GM13976 (cell line): Measurements from ENCODE around the gene SYNGR3.
A peak's percentile ranks its signal among the peaks of the same experiment; 100 is the strongest.

ENCODE experiments used
- DNase-seq: peaks from one replicate; pipeline ENCODE4 v3.0.0; 2012; ENCODE audit warnings: low spot score
- in situ Hi-C: fragments of 300-500 bp; cut with MboI; formaldehyde crosslinking; loops from one replicate; pipeline ENCODE4 v1.12.0; 2022; ENCODE audit warnings: low sequenced_read_pairs, mixed read lengths, inconsistent platforms; ENCODE audit not compliant: unreplicated experiment
- TF ChIP-seq, protein P1 (sequence below): IDR thresholded peaks from 2 replicates; pipeline ENCODE4 v1.5.1; 2012; ENCODE audit warnings: borderline replicate concordance, mild to moderate bottlenecking; ENCODE audit not compliant: insufficient read depth; ENCODE audit errors: extremely low read depth, missing control alignments, control extremely low read depth

SYNGR3 gene

GRCh38 chr16:1980030-1980769, 9.6 kb upstream of the SYNGR3 start:
- in situ Hi-C loops = no loop called here
- DNase-seq = no peak
- TF ChIP-seq, protein P1, sequence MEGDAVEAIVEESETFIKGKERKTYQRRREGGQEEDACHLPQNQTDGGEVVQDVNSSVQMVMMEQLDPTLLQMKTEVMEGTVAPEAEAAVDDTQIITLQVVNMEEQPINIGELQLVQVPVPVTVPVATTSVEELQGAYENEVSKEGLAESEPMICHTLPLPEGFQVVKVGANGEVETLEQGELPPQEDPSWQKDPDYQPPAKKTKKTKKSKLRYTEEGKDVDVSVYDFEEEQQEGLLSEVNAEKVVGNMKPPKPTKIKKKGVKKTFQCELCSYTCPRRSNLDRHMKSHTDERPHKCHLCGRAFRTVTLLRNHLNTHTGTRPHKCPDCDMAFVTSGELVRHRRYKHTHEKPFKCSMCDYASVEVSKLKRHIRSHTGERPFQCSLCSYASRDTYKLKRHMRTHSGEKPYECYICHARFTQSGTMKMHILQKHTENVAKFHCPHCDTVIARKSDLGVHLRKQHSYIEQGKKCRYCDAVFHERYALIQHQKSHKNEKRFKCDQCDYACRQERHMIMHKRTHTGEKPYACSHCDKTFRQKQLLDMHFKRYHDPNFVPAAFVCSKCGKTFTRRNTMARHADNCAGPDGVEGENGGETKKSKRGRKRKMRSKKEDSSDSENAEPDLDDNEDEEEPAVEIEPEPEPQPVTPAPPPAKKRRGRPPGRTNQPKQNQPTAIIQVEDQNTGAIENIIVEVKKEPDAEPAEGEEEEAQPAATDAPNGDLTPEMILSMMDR = no peak

DNA sequence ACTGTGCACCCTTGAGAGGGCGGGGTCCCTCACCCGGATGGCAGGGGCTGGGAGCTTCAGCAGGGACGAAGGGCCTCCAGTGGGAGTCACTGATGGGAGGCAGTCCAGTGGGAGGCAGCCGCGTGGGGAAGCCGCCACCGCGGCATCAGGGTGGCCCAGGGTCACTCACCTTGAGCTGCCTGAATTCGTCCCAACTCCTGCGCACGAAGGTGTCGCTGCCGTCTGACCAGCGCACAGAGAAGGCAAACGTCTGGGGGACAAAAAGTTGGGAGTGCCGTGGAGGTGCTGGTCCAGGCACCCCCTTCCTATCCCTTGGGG, 9.0 kb upstream of the SYNGR3 start:
- TF ChIP-seq, protein P1 = no peak
- no peak for DNase-seq
- in situ Hi-C loops = no loop called here

- in situ Hi-C loops = no loop called here
- TF ChIP-seq, protein P1 = no peak
- no peak for DNase-seq
Observed at GRCh38 chr16:1981398-1981836, 8.4 kb upstream of the SYNGR3 start, which contains the start of gene NOXO1. Gene NOXO1, minus strand, starts transcription at chr16:1981469. Its CDS starts 290 bp downstream, at chr16:1981179.

- DNase-seq = no peak
- TF ChIP-seq, protein P1 = no peak
- in situ Hi-C loops = no loop called here
Observed at GRCh38 chr16:1982013-1982433, 7.7 kb upstream of the SYNGR3 start.

DNA sequence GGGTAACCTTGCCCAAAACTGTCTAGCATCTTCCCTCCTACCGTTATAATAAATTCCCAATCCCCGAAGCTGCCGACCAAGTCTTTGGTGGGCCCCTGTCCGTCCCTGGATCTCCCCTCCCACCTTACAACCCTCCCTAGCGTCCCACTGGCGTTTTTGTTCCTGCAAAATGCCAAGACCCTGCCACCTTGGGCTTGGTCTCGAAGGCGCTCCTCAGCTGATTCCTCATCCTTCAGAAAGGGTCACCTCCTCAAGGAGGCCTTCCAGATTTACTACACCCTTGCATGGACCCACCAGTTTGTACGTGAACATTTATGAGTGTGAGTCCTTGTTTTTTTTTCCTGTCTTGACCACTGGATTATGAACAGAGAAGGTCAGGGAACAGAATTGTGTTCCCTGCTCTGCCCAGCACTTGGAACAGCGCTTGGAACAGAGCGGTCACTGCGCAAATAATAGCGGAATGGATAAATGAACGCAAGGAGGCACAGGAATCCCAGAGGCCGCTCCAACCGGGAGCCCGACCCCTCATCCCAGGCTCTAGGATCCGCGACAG, 6.7 kb upstream of the SYNGR3 start:
- DNase-seq = no peak
- in situ Hi-C loops = no loop called here
- TF ChIP-seq, protein P1 = no peak

GRCh38 chr16:1983544-1984346, 6.0 kb upstream of the SYNGR3 start, which contains the start of gene GFER:
Gene GFER, plus strand, starts transcription at chr16:1984193. Its CDS starts 26 bp downstream, at chr16:1984219.
- TF ChIP-seq, protein P1 = peak; percentile 76
- in situ Hi-C loops = no loop called here
- DNase-seq = peak; percentile 98
